ENCODE data around the gene ELOVL5.

- TF ChIP-seq EZH2phosphoT487 (conservative IDR thresholded peaks at IDR 0.05; ENCODE audit: low read length) = no peak
- TF ChIP-seq, protein P1, sequence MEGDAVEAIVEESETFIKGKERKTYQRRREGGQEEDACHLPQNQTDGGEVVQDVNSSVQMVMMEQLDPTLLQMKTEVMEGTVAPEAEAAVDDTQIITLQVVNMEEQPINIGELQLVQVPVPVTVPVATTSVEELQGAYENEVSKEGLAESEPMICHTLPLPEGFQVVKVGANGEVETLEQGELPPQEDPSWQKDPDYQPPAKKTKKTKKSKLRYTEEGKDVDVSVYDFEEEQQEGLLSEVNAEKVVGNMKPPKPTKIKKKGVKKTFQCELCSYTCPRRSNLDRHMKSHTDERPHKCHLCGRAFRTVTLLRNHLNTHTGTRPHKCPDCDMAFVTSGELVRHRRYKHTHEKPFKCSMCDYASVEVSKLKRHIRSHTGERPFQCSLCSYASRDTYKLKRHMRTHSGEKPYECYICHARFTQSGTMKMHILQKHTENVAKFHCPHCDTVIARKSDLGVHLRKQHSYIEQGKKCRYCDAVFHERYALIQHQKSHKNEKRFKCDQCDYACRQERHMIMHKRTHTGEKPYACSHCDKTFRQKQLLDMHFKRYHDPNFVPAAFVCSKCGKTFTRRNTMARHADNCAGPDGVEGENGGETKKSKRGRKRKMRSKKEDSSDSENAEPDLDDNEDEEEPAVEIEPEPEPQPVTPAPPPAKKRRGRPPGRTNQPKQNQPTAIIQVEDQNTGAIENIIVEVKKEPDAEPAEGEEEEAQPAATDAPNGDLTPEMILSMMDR (IDR thresholded peaks at IDR 0.05; ENCODE audit: insufficient read depth, low read length, poor library complexity, severe bottlenecking) = no peak
Observed at GRCh38 chr6:53320964-53321363, 27.8 kb downstream of the ELOVL5 start.

All from SU-DHL-6 (cell line).